ENCODE measurements around the gene CADM1. TPM values are rescaled to one million over a fixed set of nuclear protein-coding genes. Genes with fewer than 3 reads are reported as not detected.

CADM1 gene
- total RNA-seq, 2 experiments from 2014 or later, result 59.7 to 89.7 TPM

DNA sequence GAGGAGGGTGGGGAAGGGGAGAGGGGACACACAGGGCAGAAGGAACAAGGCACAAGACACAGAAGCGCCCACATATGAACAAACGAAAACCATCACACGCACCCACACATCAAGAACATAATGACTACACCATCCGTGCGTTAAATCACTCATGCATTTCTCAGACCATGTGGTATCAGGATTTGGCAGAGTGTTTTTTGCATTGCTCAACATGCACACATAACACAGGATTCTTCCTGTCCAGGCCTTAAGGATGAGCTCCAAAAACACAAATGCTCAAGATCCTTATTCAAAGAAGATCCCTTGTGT, 309.5 kb downstream of the CADM1 start:
- TF ChIP-seq EZH2phosphoT487 (IDR thresholded peaks at IDR 0.05; ENCODE audit: borderline replicate concordance, low read depth, low read length), result no peak
- TF ChIP-seq, protein P1, sequence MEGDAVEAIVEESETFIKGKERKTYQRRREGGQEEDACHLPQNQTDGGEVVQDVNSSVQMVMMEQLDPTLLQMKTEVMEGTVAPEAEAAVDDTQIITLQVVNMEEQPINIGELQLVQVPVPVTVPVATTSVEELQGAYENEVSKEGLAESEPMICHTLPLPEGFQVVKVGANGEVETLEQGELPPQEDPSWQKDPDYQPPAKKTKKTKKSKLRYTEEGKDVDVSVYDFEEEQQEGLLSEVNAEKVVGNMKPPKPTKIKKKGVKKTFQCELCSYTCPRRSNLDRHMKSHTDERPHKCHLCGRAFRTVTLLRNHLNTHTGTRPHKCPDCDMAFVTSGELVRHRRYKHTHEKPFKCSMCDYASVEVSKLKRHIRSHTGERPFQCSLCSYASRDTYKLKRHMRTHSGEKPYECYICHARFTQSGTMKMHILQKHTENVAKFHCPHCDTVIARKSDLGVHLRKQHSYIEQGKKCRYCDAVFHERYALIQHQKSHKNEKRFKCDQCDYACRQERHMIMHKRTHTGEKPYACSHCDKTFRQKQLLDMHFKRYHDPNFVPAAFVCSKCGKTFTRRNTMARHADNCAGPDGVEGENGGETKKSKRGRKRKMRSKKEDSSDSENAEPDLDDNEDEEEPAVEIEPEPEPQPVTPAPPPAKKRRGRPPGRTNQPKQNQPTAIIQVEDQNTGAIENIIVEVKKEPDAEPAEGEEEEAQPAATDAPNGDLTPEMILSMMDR (conservative IDR thresholded peaks at IDR 0.05; ENCODE audit: low read length), result no peak
- intact Hi-C loops (cut with micrococcal nuclease; ENCODE audit: unreplicated experiment), result no loop called here
- Histone ChIP-seq H3K79me2 (ENCODE audit: insufficient read depth, low read depth, low read length) (no peaks in the 10 kb centered on the region), H3K4me2 (ENCODE audit: low read length) (peak overlapping the region; percentile 53), H3K4me1 (ENCODE audit: insufficient read depth, low read length, poor library complexity, severe bottlenecking) (peaks cover 10% of the 10 kb centered on the region), H4K20me1 (ENCODE audit: insufficient read depth, low read length) (no peaks in the 10 kb centered on the region), H3K9me3 (ENCODE audit: low read length) (no peaks in the 10 kb centered on the region), H3K27ac (ENCODE audit: low read depth, low read length, poor library complexity, severe bottlenecking) (no peak overlapping the region), H3K4me3 (ENCODE audit: low read depth, low read length, poor library complexity, severe bottlenecking) (no peak overlapping the region), H3K9me2 (ENCODE audit: insufficient read depth, low read length) (no peaks in the 10 kb centered on the region), H2AFZ (ENCODE audit: low read length) (peak overlapping the region; percentile 14; the same call in 1 of the 2 replicates), H3K36me3 (ENCODE audit: insufficient read depth, low read length) (no peaks in the 10 kb centered on the region)
- no TSS peak for BruUV-seq (replicated peaks)
- POLR2A ChIA-PET, result no interaction called here
- CTCF ChIA-PET (ENCODE audit: unreplicated experiment), result no interaction called here
- peak; percentile 10 for DNase-seq (ENCODE audit: low spot score)

DNA sequence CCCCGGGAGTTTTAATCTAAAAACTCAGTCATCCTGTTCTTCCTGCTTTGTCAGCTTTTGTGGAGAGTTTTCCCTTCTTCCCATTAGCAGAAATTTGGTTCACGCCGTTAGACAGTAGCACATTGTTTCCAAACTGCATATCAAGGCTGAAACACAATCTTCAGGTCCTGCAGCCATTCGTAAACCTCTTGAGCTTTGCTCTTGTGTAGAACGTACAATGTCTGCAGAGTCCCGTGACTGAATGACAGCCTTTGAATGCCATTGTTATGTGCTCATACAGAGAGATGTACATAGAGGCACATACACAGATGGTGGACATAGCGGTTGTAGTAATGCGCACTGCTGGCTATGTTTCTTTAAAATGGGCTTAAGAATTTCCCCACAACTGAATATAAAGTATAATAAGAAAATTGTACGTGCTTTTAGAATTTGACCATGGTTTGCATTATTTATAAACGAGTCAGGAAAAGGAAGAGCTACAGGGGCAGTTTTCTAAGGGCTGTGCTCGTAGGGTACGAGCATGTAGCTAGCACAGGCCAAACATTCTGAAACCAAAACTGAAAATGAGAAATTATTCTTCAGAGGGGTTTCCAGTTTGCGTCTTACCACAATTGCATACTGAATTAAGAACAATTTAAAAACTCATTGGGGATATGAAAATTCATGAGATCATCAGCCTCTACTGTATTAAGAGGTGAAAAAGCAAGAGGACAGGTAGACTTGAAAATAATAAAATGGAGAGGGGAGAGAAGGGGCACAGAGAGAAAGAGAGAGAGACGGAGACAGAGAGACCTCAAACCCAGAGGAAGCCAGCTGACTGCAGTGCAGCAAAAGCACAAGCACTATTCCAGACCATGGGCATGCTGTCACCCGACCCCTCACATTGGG, 310.1 kb downstream of the CADM1 start:
- TF ChIP-seq EZH2phosphoT487 (IDR thresholded peaks at IDR 0.05; ENCODE audit: borderline replicate concordance, low read depth, low read length), result no peak
- TF ChIP-seq, protein P1 (conservative IDR thresholded peaks at IDR 0.05; ENCODE audit: low read length), result no peak
- Histone ChIP-seq H3K4me2 (ENCODE audit: low read length) (peak overlapping the region; percentile 53), H3K4me3 (ENCODE audit: low read depth, low read length, poor library complexity, severe bottlenecking) (no peak overlapping the region), H3K4me1 (ENCODE audit: insufficient read depth, low read length, poor library complexity, severe bottlenecking) (peaks cover 10% of the 10 kb centered on the region), H3K27ac (ENCODE audit: low read depth, low read length, poor library complexity, severe bottlenecking) (no peak overlapping the region), H3K79me2 (ENCODE audit: insufficient read depth, low read depth, low read length) (no peaks in the 10 kb centered on the region), H3K36me3 (ENCODE audit: insufficient read depth, low read length) (no peaks in the 10 kb centered on the region), H3K9me3 (ENCODE audit: low read length) (no peaks in the 10 kb centered on the region), H4K20me1 (ENCODE audit: insufficient read depth, low read length) (no peaks in the 10 kb centered on the region), H2AFZ (ENCODE audit: low read length) (peak overlapping the region; percentile 14; the same call in 1 of the 2 replicates), H3K9me2 (ENCODE audit: insufficient read depth, low read length) (no peaks in the 10 kb centered on the region)
- BruUV-seq (replicated peaks), result no TSS peak
- intact Hi-C loops (cut with micrococcal nuclease; ENCODE audit: unreplicated experiment), result no loop called here
- DNase-seq (ENCODE audit: low spot score), result peak; percentile 11
- POLR2A ChIA-PET, result no interaction called here
- CTCF ChIA-PET (ENCODE audit: unreplicated experiment), result no interaction called here

DNA sequence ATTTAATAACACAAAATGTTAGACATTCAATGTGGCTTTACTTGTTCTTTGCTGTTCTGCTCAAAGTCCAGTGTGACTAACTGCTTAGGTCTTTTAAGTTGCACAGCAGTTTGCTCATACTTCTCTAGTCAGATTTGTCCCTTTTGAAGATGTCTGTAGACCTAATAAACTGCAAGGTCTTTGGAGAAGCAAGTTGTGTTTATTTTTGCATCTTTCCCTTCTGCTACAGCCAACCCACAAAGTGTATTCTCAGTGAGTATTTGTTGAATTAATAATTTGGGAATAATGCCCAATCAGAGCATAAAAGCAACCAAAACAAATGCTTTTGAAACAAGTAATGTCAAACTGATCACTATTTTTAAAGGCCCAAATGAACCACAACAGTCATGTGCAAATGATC, 312.5 kb downstream of the CADM1 start:
- H3K9me2 ChIP-seq (ENCODE audit: insufficient read depth, low read length), result no peaks in the 10 kb centered on the region
- ChIA-PET CTCF (ENCODE audit: unreplicated experiment) (no interaction called here), POLR2A (no interaction called here)
- H2AFZ ChIP-seq (ENCODE audit: low read length), result no peak overlapping the region
- no peak overlapping the region for H3K4me3 ChIP-seq (ENCODE audit: low read depth, low read length, poor library complexity, severe bottlenecking)
- H3K79me2 ChIP-seq (ENCODE audit: insufficient read depth, low read depth, low read length), result no peaks in the 10 kb centered on the region
- BruUV-seq (replicated peaks), result no TSS peak
- H3K36me3 ChIP-seq (ENCODE audit: insufficient read depth, low read length), result no peaks in the 10 kb centered on the region
- no peak overlapping the region for H3K27ac ChIP-seq (ENCODE audit: low read depth, low read length, poor library complexity, severe bottlenecking)
- H3K9me3 ChIP-seq (ENCODE audit: low read length), result no peaks in the 10 kb centered on the region
- intact Hi-C loops (cut with micrococcal nuclease; ENCODE audit: unreplicated experiment), result no loop called here
- TF ChIP-seq EZH2phosphoT487 (IDR thresholded peaks at IDR 0.05; ENCODE audit: borderline replicate concordance, low read depth, low read length), result no peak
- TF ChIP-seq, protein P1 (conservative IDR thresholded peaks at IDR 0.05; ENCODE audit: low read length), result no peak
- peaks cover 10% of the 10 kb centered on the region for H3K4me1 ChIP-seq (ENCODE audit: insufficient read depth, low read length, poor library complexity, severe bottlenecking)
- DNase-seq (ENCODE audit: low spot score), result no peak
- peak overlapping the region; percentile 22; the same call in 1 of the 2 replicates for H3K4me2 ChIP-seq (ENCODE audit: low read length)
- no peaks in the 10 kb centered on the region for H4K20me1 ChIP-seq (ENCODE audit: insufficient read depth, low read length)
